Stomach (tissue), 4 donors: ENCODE data around the gene ATP9B.

Experiments used
- POLR2A ChIP-seq, 4 donors: fragments of 450-650 bp; IDR thresholded peaks; one replicate each; pipeline ENCODE4 v1.6.1; 2016; ENCODE audit warnings: antibody characterized with exemption in 4 of 4, control low read depth in 2 of 4, mild to moderate bottlenecking in 1 of 4, moderate library complexity in 1 of 4
- POLR2AphosphoS5 ChIP-seq, 3 donors: sonication (generic); formaldehyde crosslinking; IDR thresholded peaks; one replicate each; pipeline ENCODE4 v1.6.1; 2016; ENCODE audit warnings: antibody characterized with exemption in 3 of 3
- TF ChIP-seq, protein P1 (sequence below), 7 experiments: fragments of 450-650 bp in 4 of 7; fragments of 200-600 bp in 3 of 7; sonication (generic) in 3 of 7; IDR thresholded peaks; one replicate each; pipeline ENCODE4 v1.5.1; 2016 to 2019; ENCODE audit warnings: antibody characterized with exemption in 7 of 7, control low read depth in 2 of 7, mild to moderate bottlenecking in 1 of 7

- TF ChIP-seq, protein P1, sequence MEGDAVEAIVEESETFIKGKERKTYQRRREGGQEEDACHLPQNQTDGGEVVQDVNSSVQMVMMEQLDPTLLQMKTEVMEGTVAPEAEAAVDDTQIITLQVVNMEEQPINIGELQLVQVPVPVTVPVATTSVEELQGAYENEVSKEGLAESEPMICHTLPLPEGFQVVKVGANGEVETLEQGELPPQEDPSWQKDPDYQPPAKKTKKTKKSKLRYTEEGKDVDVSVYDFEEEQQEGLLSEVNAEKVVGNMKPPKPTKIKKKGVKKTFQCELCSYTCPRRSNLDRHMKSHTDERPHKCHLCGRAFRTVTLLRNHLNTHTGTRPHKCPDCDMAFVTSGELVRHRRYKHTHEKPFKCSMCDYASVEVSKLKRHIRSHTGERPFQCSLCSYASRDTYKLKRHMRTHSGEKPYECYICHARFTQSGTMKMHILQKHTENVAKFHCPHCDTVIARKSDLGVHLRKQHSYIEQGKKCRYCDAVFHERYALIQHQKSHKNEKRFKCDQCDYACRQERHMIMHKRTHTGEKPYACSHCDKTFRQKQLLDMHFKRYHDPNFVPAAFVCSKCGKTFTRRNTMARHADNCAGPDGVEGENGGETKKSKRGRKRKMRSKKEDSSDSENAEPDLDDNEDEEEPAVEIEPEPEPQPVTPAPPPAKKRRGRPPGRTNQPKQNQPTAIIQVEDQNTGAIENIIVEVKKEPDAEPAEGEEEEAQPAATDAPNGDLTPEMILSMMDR (IDR thresholded peaks at IDR 0.05) = no peak
- no peak for TF ChIP-seq POLR2A (IDR thresholded peaks at IDR 0.05)
- no peak for TF ChIP-seq POLR2AphosphoS5 (IDR thresholded peaks at IDR 0.05)
Measured at GRCh38 chr18:79315596-79315995, 246.4 kb downstream of the ATP9B start.
